MCF 10A (cell line): ENCODE results near the gene VPS11. TPM values are rescaled to one million over a fixed set of nuclear protein-coding genes. Genes with fewer than 3 reads are reported as not detected.
A peak's percentile ranks its signal among the peaks of the same experiment; 100 is the strongest.
"Not testable (repeated sequence)": the region's sequence is repeated elsewhere in the genome, so short reads cannot be mapped to it uniquely, and the experiment has no call there.

Source experiments
- BruUV-seq: library from RNA; stranded (reverse); fragments of 400-500 nt; replicated peaks from 2 replicates; lab custom pipeline; 2021; lab: Mats Ljungman, UMichigan
- CTCF ChIA-PET: fragments of 300-600 bp; sonication (Branson Sonifier 250); formaldehyde crosslinking; extraction: SDS; loops from one replicate; lab custom pipeline; 2021; ENCODE audit warnings: antibody characterized with exemption, inconsistent platforms; lab: Yijun Ruan, JAX
- POLR2A ChIA-PET: fragments of 300-600, 350-650 bp; sonication (Branson Sonifier 250); formaldehyde crosslinking; extraction: SDS; loops from one replicate; lab custom pipeline; 2020; ENCODE audit warnings: antibody characterized with exemption, inconsistent platforms; lab: Yijun Ruan, JAX
- DNase-seq: peaks from one replicate; pipeline ENCODE4 v3.0.0-alpha.2; 2018; ENCODE audit not compliant: unreplicated experiment
- H3K27ac Mint-ChIP-seq: one replicate; pipeline ENCODE4 v1.8.0; 2022; ENCODE audit warnings: mild to moderate bottlenecking, low read depth, mixed read lengths; ENCODE audit not compliant: unreplicated experiment
- H3K27me3 Mint-ChIP-seq: one replicate; pipeline ENCODE4 v1.8.0; 2022; ENCODE audit warnings: mixed read lengths; ENCODE audit not compliant: insufficient read depth, unreplicated experiment
- H3K36me3 Mint-ChIP-seq: one replicate; pipeline ENCODE4 v1.8.0; 2022; ENCODE audit warnings: mild to moderate bottlenecking, moderate library complexity, mixed read lengths; ENCODE audit not compliant: insufficient read depth, unreplicated experiment
- H3K4me1 Mint-ChIP-seq: one replicate; pipeline ENCODE4 v1.8.0; 2022; ENCODE audit warnings: mixed read lengths; ENCODE audit not compliant: insufficient read depth, unreplicated experiment
- H3K4me3 Mint-ChIP-seq: one replicate; pipeline ENCODE4 v1.8.0; 2022; ENCODE audit warnings: mild to moderate bottlenecking, moderate library complexity, mixed read lengths; ENCODE audit not compliant: unreplicated experiment
- H3K9me3 Mint-ChIP-seq: one replicate; pipeline ENCODE4 v1.8.0; 2022; ENCODE audit warnings: mixed read lengths; ENCODE audit not compliant: unreplicated experiment
- CTCF ChIP-seq: fragments of 200-600 bp; IDR thresholded peaks from one replicate; pipeline ENCODE4 v1.8.0; 2022; ENCODE audit warnings: antibody characterized with exemption, mild to moderate bottlenecking; ENCODE audit not compliant: unreplicated experiment
- intact Hi-C: fragments of 100-400 bp; cut with micrococcal nuclease; formaldehyde crosslinking; loops from 2 replicates; pipeline ENCODE4 v1.14.1; 2022
- total RNA-seq: library from RNA; stranded (reverse); gene quantifications from 2 replicates; pipeline ENCODE4 v1.2.3, GENCODE V29; 2022

VPS11 gene
- total RNA-seq, 1 experiment from 2014 or later: 16.2 TPM

DNA sequence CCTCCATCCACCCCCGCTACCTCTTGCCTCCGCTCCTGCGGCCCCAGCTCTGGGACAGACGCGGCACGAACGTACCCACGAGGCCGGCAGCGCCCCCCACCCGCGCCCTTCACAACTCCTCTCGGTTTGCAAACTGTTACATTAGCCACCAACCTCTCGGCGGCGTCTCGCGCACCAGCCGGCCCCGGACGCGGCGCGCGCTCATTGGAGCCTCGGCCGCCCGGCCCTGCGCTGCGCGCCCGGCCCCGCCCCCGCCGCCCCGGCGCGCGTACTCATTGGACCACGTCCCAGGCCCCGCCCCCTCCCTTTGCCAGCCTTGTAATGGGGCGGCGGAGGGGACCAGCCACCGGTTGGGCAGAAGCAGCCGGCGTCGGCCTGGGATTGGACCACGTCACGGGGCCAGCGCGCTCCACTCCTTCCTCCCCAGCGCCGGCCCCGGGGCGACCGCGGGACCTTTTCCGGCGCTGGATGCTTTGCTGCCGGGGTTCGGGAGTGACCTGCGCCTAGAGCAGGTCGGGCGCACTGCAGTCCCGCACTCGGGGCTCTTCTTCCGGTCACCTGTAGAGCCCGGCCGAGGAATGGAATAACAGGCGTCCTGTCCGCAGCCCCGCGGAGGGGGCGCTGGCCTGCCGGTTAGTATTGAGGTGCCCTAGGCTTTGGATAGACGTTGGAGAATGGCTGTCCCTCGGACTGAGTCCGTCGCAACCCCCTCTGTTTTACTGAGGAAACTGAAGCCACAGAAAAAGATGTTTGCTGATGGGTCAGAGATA lies 10.4 kb upstream of the VPS11 start, which contains the start of gene HYOU1:
Gene HYOU1, minus strand, starts transcription at position 206 of the 770 bp plus-strand sequence. CDS start 1,045 bp downstream, outside the sequence.
- peak; percentile 29 for TF ChIP-seq CTCF
- H3K27ac Mint-ChIP-seq: peak within 1 kb of the TSS; percentile 98
- ChIA-PET POLR2A (interaction anchor here (0.5 to 3.9 kb wide), 23 partner anchors 9 to 365 kb away, joined by 3 to 44 read pairs (median 4); partner anchors contain the start of genes C2CD2L, DPAGT1, HINFP and HMBS), CTCF (interaction anchor here (0.6 to 1.6 kb wide), 10 partner anchors 10 to 317 kb away, joined by 3 to 8 read pairs (median 4); a partner anchor contains a TSS)
- no peaks in the 10 kb centered on the region for H3K9me3 Mint-ChIP-seq
- peak within 1 kb of the TSS; percentile 96 for H3K4me3 Mint-ChIP-seq
- DNase-seq: peak; percentile 97
- BruUV-seq: no TSS peak
- no peaks in the 10 kb centered on the region for H3K27me3 Mint-ChIP-seq
- H3K36me3 Mint-ChIP-seq: peaks cover 52% of the 10 kb centered on the region
- intact Hi-C loops: loop anchor here (1.0 to 2.0 kb wide), 3 partner anchors 26 to 44 kb away; partner anchors contain the start of genes DPAGT1 and SLC37A4
- peaks cover 19% of the 10 kb centered on the region for H3K4me1 Mint-ChIP-seq

GRCh38 chr11:119059128-119059527 lies 8.5 kb upstream of the VPS11 start:
- BruUV-seq, intact Hi-C loops, H3K9me3 Mint-ChIP-seq, H3K27ac Mint-ChIP-seq, H3K4me1 Mint-ChIP-seq, H3K27me3 Mint-ChIP-seq, DNase-seq: not testable (repeated sequence)
- ChIA-PET CTCF (interaction anchor here (1.6 kb wide), 1 partner anchor 40 kb away, joined by 4 read pairs; the partner anchor contains the start of genes RPS25 and TRAPPC4), POLR2A (interaction anchor here (2.0 kb wide), 1 partner anchor 43 kb away, joined by 5 read pairs; no protein-coding TSS in a partner anchor)
- peak overlapping the region; percentile 96 for H3K4me3 Mint-ChIP-seq
- H3K36me3 Mint-ChIP-seq: peaks cover 38% of the 10 kb centered on the region

DNA sequence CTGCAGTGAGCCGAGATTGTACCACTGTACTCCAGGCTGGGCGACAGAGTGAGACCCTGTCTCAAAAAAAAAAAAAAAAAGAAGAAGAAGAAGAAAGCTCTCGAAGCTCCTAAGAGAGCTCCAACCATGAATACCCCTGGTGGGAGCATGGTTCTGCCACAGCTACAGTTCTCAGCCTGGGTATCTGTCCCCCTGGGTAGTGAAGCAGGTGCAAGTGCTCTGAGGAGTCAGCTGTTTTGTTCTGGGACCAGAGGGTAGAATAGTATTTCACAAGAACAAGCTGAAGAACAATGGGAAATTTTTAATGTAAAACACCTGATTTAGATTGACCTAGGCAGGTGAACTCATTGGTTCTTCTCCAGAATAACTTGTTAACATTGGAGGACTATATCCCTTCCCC lies 6.4 kb upstream of the VPS11 start:
- ChIA-PET CTCF (interaction anchor here (0.6 to 2.3 kb wide), 3 partner anchors 18 to 38 kb away, joined by 3 to 6 read pairs (median 4); partner anchors contain the start of gene SLC37A4), POLR2A (interaction anchor here (1.6 kb wide), 1 partner anchor 43 kb away, joined by 4 read pairs; the partner anchor contains the start of genes RPS25 and TRAPPC4)
- Mint-ChIP-seq H3K4me1 (peaks cover 7% of the 10 kb centered on the region), H3K36me3 (peaks cover 27% of the 10 kb centered on the region), H3K9me3 (no peaks in the 10 kb centered on the region), H3K4me3 (no peak overlapping the region), H3K27me3 (no peaks in the 10 kb centered on the region), H3K27ac (no peak overlapping the region)
- no peak for TF ChIP-seq CTCF
- intact Hi-C loops: loop anchor here (10.0 kb wide), 1 partner anchor 134 kb away; no protein-coding TSS in a partner anchor
- no TSS peak for BruUV-seq
- no peak for DNase-seq

DNA sequence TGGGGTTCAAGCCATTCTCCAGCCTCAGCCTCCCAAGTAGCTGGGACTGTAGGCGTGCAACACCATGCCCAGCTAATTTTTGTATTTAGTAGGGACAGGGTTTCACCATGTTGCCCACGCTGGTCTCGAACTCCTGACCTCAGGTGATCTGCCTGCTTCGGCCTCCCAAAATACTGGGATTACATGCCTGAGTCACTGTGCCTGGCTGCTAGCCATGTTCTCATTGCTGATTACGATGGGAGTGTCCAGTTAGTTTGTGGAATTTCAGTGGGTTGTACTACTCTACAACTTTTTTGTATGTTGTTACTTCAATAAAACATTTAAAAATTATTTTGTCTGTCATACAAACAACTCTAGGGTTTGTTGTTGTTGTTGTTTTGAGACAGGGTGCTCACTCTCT lies 4.8 kb upstream of the VPS11 start:
- no peaks in the 10 kb centered on the region for H3K9me3 Mint-ChIP-seq
- peak; percentile 61 for DNase-seq

More for the DNA sequence above, 4.8 kb upstream of the VPS11 start:
- POLR2A ChIA-PET: interaction anchor here (0.9 kb wide), 1 partner anchor 43 kb away, joined by 3 read pairs; the partner anchor contains the start of gene TRAPPC4
- no TSS peak for BruUV-seq
- Mint-ChIP-seq H3K27ac (no peak overlapping the region), H3K36me3 (peaks cover 21% of the 10 kb centered on the region), H3K27me3 (no peaks in the 10 kb centered on the region), H3K4me1 (peaks cover 7% of the 10 kb centered on the region), H3K4me3 (no peak overlapping the region)
- CTCF ChIA-PET: interaction anchor here (1.1 kb wide), 1 partner anchor 59 kb away, joined by 5 read pairs; no protein-coding TSS in a partner anchor
- TF ChIP-seq CTCF: no peak
- intact Hi-C loops: loop anchor here (10.0 kb wide), 1 partner anchor 132 kb away; no protein-coding TSS in a partner anchor
